K562 (cell line): ENCODE data around the gene COPS6.

Experiments
- EZH2 ChIP-seq: IDR thresholded peaks from 2 replicates; pipeline ENCODE4 v1.6.1; 2012; ENCODE audit warnings: low read depth, mild to moderate bottlenecking, inconsistent platforms, low read length, borderline replicate concordance
- GATAD2B ChIP-seq: fragments of 450-650 bp; IDR thresholded peaks from 2 replicates; pipeline ENCODE4 v1.6.1; 2017; ENCODE audit warnings: mild to moderate bottlenecking, borderline replicate concordance
- GTF2F1 ChIP-seq: IDR thresholded peaks from 2 replicates; pipeline ENCODE4 v1.6.1; 2011; ENCODE audit warnings: low read depth, low read length, improper control_type of control experiment
- HNRNPH1 ChIP-seq: fragments of 200-400 bp; formaldehyde crosslinking; optimal IDR thresholded peaks from 2 replicates; pipeline ENCODE3; 2017; ENCODE audit warnings: low read depth, mild to moderate bottlenecking, low read length, moderate library complexity
- MAFF ChIP-seq: IDR thresholded peaks from 2 replicates; pipeline ENCODE4 v1.6.1; 2012; ENCODE audit warnings: low read length, improper control_type of control experiment
- POLR3A ChIP-seq: IDR thresholded peaks from 2 replicates; pipeline ENCODE4 v1.6.1; 2011; ENCODE audit warnings: borderline replicate concordance, mild to moderate bottlenecking, moderate library complexity; ENCODE audit not compliant: insufficient read length, insufficient read depth; ENCODE audit errors: extremely low read depth
- ZNF239 ChIP-seq: fragments of 250-450 bp; sonication (Bioruptor Pico); IDR thresholded peaks from 2 replicates; pipeline ENCODE4 v1.4.0; 2020; ENCODE audit warnings: mild to moderate bottlenecking
- TF ChIP-seq, protein P1 (sequence below): fragments of 200-800 bp; sonication (Bioruptor generic); IDR thresholded peaks from 2 replicates; pipeline ENCODE4 v1.6.1; 2016; ENCODE audit warnings: missing genetic modification characterization, missing compliant biosample characterization
- TF ChIP-seq, protein P2 (sequence below), 2 experiments: fragments of 450-650 bp in 1 of 2; sonication (generic) in 1 of 2; formaldehyde crosslinking in 1 of 2; IDR thresholded peaks; 2 replicates each; pipeline versions ENCODE4 v1.7.1 to v1.9.0; 2016 to 2022; ENCODE audit warnings: inconsistent platforms in 1 of 2, mild to moderate bottlenecking in 1 of 2, missing genetic modification reagents in 1 of 2
- TF ChIP-seq, protein P3 (sequence below), 3 experiments: IDR thresholded peaks in 2 of 3; conservative IDR thresholded peaks in 1 of 3; 2 replicates each; pipeline ENCODE4 v1.5.1; 2011 to 2012; ENCODE audit warnings: low read length in 3 of 3, mild to moderate bottlenecking in 3 of 3, control low read depth in 2 of 3, improper control_type of control experiment in 1 of 3, inconsistent platforms in 1 of 3, low read depth in 1 of 3, mixed read lengths in 1 of 3, moderate library complexity in 1 of 3; ENCODE audit not compliant: insufficient read depth in 2 of 3

DNA sequence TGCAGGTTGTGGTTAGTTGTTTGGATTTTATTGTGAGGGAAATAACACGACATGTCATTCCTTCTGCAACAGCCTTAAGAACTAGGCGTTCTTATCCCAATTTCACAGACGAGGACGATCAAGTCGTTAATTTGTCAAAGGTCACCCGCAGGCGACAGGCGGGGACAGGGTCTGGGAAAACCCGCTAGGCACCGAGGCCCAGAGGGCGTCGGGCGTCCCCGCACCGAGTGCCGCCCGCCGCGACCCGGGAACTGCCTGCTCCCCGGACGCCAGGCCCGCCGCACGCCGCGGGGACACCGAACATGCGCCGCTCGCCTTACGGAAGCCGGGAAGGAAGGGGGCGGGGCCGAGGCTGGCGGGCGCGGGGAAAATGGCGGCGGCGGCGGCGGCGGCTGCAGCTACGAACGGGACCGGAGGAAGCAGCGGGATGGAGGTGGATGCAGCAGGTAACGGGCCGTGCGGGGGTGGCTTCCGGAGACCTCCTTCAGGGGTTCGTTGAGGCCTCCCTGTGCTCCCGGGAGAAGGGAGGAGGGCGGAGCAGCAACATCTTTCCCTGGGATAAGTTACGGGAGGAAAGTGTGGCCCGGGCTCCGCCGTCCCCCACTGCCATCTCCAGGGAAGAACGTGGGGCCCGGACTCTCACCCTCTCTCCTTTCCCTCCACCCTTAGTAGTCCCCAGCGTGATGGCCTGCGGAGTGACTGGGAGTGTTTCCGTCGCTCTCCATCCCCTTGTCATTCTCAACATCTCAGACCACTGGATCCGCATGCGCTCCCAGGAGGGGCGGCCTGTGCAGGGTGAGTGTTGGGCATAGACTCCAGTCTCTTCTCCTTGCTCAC lies at the start of gene COPS6:
- TF ChIP-seq GATAD2B (peak; percentile 65; the same call in 1 of the 2 replicates), EZH2 (no peak), POLR3A (no peak), HNRNPH1 (no peak), GTF2F1 (peak; percentile 67; the same call in 1 of the 2 replicates), ZNF239 (CRISPR knock-in tag) (peak; percentile 63), MAFF (no peak)
- TF ChIP-seq, protein P1, sequence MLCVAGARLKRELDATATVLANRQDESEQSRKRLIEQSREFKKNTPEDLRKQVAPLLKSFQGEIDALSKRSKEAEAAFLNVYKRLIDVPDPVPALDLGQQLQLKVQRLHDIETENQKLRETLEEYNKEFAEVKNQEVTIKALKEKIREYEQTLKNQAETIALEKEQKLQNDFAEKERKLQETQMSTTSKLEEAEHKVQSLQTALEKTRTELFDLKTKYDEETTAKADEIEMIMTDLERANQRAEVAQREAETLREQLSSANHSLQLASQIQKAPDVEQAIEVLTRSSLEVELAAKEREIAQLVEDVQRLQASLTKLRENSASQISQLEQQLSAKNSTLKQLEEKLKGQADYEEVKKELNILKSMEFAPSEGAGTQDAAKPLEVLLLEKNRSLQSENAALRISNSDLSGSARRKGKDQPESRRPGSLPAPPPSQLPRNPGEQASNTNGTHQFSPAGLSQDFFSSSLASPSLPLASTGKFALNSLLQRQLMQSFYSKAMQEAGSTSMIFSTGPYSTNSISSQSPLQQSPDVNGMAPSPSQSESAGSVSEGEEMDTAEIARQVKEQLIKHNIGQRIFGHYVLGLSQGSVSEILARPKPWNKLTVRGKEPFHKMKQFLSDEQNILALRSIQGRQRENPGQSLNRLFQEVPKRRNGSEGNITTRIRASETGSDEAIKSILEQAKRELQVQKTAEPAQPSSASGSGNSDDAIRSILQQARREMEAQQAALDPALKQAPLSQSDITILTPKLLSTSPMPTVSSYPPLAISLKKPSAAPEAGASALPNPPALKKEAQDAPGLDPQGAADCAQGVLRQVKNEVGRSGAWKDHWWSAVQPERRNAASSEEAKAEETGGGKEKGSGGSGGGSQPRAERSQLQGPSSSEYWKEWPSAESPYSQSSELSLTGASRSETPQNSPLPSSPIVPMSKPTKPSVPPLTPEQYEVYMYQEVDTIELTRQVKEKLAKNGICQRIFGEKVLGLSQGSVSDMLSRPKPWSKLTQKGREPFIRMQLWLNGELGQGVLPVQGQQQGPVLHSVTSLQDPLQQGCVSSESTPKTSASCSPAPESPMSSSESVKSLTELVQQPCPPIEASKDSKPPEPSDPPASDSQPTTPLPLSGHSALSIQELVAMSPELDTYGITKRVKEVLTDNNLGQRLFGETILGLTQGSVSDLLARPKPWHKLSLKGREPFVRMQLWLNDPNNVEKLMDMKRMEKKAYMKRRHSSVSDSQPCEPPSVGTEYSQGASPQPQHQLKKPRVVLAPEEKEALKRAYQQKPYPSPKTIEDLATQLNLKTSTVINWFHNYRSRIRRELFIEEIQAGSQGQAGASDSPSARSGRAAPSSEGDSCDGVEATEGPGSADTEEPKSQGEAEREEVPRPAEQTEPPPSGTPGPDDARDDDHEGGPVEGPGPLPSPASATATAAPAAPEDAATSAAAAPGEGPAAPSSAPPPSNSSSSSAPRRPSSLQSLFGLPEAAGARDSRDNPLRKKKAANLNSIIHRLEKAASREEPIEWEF (CRISPR knock-in tag): 0 out of 2 replicates have a peak, but pooled peaks have one; percentile 33
- TF ChIP-seq, protein P2, sequence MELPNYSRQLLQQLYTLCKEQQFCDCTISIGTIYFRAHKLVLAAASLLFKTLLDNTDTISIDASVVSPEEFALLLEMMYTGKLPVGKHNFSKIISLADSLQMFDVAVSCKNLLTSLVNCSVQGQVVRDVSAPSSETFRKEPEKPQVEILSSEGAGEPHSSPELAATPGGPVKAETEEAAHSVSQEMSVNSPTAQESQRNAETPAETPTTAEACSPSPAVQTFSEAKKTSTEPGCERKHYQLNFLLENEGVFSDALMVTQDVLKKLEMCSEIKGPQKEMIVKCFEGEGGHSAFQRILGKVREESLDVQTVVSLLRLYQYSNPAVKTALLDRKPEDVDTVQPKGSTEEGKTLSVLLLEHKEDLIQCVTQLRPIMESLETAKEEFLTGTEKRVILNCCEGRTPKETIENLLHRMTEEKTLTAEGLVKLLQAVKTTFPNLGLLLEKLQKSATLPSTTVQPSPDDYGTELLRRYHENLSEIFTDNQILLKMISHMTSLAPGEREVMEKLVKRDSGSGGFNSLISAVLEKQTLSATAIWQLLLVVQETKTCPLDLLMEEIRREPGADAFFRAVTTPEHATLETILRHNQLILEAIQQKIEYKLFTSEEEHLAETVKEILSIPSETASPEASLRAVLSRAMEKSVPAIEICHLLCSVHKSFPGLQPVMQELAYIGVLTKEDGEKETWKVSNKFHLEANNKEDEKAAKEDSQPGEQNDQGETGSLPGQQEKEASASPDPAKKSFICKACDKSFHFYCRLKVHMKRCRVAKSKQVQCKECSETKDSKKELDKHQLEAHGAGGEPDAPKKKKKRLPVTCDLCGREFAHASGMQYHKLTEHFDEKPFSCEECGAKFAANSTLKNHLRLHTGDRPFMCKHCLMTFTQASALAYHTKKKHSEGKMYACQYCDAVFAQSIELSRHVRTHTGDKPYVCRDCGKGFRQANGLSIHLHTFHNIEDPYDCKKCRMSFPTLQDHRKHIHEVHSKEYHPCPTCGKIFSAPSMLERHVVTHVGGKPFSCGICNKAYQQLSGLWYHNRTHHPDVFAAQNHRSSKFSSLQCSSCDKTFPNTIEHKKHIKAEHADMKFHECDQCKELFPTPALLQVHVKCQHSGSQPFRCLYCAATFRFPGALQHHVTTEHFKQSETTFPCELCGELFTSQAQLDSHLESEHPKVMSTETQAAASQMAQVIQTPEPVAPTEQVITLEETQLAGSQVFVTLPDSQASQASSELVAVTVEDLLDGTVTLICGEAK (IDR thresholded peaks at IDR 0.05): peak; percentile 55
- TF ChIP-seq, protein P2 (CRISPR knock-in tag; IDR thresholded peaks at IDR 0.05): peak; percentile 42; the same call in 1 of the 2 replicates
- TF ChIP-seq, protein P3, sequence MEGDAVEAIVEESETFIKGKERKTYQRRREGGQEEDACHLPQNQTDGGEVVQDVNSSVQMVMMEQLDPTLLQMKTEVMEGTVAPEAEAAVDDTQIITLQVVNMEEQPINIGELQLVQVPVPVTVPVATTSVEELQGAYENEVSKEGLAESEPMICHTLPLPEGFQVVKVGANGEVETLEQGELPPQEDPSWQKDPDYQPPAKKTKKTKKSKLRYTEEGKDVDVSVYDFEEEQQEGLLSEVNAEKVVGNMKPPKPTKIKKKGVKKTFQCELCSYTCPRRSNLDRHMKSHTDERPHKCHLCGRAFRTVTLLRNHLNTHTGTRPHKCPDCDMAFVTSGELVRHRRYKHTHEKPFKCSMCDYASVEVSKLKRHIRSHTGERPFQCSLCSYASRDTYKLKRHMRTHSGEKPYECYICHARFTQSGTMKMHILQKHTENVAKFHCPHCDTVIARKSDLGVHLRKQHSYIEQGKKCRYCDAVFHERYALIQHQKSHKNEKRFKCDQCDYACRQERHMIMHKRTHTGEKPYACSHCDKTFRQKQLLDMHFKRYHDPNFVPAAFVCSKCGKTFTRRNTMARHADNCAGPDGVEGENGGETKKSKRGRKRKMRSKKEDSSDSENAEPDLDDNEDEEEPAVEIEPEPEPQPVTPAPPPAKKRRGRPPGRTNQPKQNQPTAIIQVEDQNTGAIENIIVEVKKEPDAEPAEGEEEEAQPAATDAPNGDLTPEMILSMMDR (IDR thresholded peaks at IDR 0.05 in 2 of 3, conservative IDR thresholded peaks at IDR 0.05 in 1 of 3; ENCODE audit: insufficient read depth in 2 of 3, low read depth in 1 of 3, low read length in 3 of 3): no peak
